Epithelial cell of prostate (primary cell): ENCODE measurements around the gene CCDC116.
"Not testable (repeated sequence)": the region's sequence is repeated elsewhere in the genome, so short reads cannot be mapped to it uniquely, and the experiment has no call there.

Experiments
- DNase-seq: peaks from one replicate; pipeline ENCODE4 v3.0.0-alpha.2; 2011; ENCODE audit warnings: low read depth, low spot score
- H3K27ac ChIP-seq: fragments of 450-650 bp; 2 replicates; pipeline ENCODE4 v1.5.1; 2017; ENCODE audit warnings: mild to moderate bottlenecking

The CCDC116 gene

GRCh38 chr22:21677606-21678443 is 45.3 kb downstream of the CCDC116 start:
- DNase-seq: no peak
- no peak overlapping the region for H3K27ac ChIP-seq

GRCh38 chr22:21678842-21679241 is 46.3 kb downstream of the CCDC116 start:
- H3K27ac ChIP-seq, DNase-seq: not testable (repeated sequence)

- DNase-seq: no peak
- H3K27ac ChIP-seq: no peak overlapping the region
Measured at GRCh38 chr22:21679383-21679782, 46.8 kb downstream of the CCDC116 start.

- no peak overlapping the region for H3K27ac ChIP-seq
- no peak for DNase-seq
Measured at GRCh38 chr22:21680830-21681565, 48.4 kb downstream of the CCDC116 start.

- no peak for DNase-seq
- H3K27ac ChIP-seq: no peak overlapping the region
Measured at GRCh38 chr22:21681566-21682370, 49.2 kb downstream of the CCDC116 start.

- H3K27ac ChIP-seq: no peak overlapping the region
- DNase-seq: no peak
Measured at GRCh38 chr22:21682385-21683175, 50.0 kb downstream of the CCDC116 start.

GRCh38 chr22:21683401-21683811 is 50.8 kb downstream of the CCDC116 start:
- no peak overlapping the region for H3K27ac ChIP-seq
- no peak for DNase-seq

GRCh38 chr22:21684492-21685163 is 52.1 kb downstream of the CCDC116 start:
- no peak overlapping the region for H3K27ac ChIP-seq

GRCh38 chr22:21685164-21685513 is 52.6 kb downstream of the CCDC116 start:
- DNase-seq: no peak
- H3K27ac ChIP-seq: no peak overlapping the region

More at GRCh38 chr22:21684492-21685163, 52.1 kb downstream of the CCDC116 start:
- DNase-seq: no peak

GRCh38 chr22:21686193-21686608 is 53.6 kb downstream of the CCDC116 start:
- H3K27ac ChIP-seq: no peak overlapping the region
- no peak for DNase-seq
